Islet of Langerhans (tissue), 1 donor: ENCODE data around the gene LCT.
"Not testable (repeated sequence)": the region's sequence is repeated elsewhere in the genome, so short reads cannot be mapped to it uniquely, and the experiment has no call there.

Source experiments
- FAIRE-seq: peaks from one replicate; lab custom pipeline; 2011; peaks lifted over from hg19 to GRCh38; lab: Jason Lieb, UNC

LCT gene

GRCh38 chr2:135797497-135798274 lies 39.3 kb downstream of the LCT start:
- FAIRE-seq: no peak

GRCh38 chr2:135796606-135797005 lies 40.4 kb downstream of the LCT start:
- no peak for FAIRE-seq

GRCh38 chr2:135795641-135796040 lies 41.3 kb downstream of the LCT start:
- FAIRE-seq: not testable (repeated sequence)

- no peak for FAIRE-seq
Measured at GRCh38 chr2:135792401-135793150, 44.4 kb downstream of the LCT start.

- no peak for FAIRE-seq
Measured at GRCh38 chr2:135791418-135792190, 45.4 kb downstream of the LCT start.

GRCh38 chr2:135790423-135790822 lies 46.6 kb downstream of the LCT start:
- no peak for FAIRE-seq

- FAIRE-seq: no peak
Measured at GRCh38 chr2:135786823-135787222, 50.2 kb downstream of the LCT start.

- no peak for FAIRE-seq
Measured at GRCh38 chr2:135785032-135785431, 52.0 kb downstream of the LCT start.

- no peak for FAIRE-seq
Measured at GRCh38 chr2:135783439-135783838, 53.5 kb downstream of the LCT start.

GRCh38 chr2:135782231-135782630 lies 54.8 kb downstream of the LCT start:
- FAIRE-seq: no peak

GRCh38 chr2:135776367-135776766 lies 60.6 kb downstream of the LCT start:
- FAIRE-seq: no peak

GRCh38 chr2:135775420-135775819 lies 61.6 kb downstream of the LCT start:
- FAIRE-seq: no peak

- peak; percentile 72 for FAIRE-seq
Measured at GRCh38 chr2:135773917-135774316, 63.1 kb downstream of the LCT start.

GRCh38 chr2:135773319-135773718 lies 63.7 kb downstream of the LCT start:
- peak; percentile 13 for FAIRE-seq

GRCh38 chr2:135768863-135769262 lies 68.1 kb downstream of the LCT start:
- no peak for FAIRE-seq

- FAIRE-seq: no peak
Measured at GRCh38 chr2:135762530-135762929, 74.5 kb downstream of the LCT start.

- FAIRE-seq: no peak
Measured at GRCh38 chr2:135762022-135762421, 75.0 kb downstream of the LCT start.

- FAIRE-seq: no peak
Measured at GRCh38 chr2:135756692-135757091, 80.3 kb downstream of the LCT start.

- FAIRE-seq: no peak
Measured at GRCh38 chr2:135755573-135755972, 81.4 kb downstream of the LCT start.

GRCh38 chr2:135745545-135745944 lies 91.4 kb downstream of the LCT start:
- FAIRE-seq: no peak

GRCh38 chr2:135744760-135745314 lies 92.1 kb downstream of the LCT start:
- no peak for FAIRE-seq

- FAIRE-seq: peak; percentile 47
Measured at GRCh38 chr2:135743860-135744259, 93.1 kb downstream of the LCT start.

- FAIRE-seq: no peak
Measured at GRCh38 chr2:135742325-135742757, 94.6 kb downstream of the LCT start.
